ENCODE data around the gene PPP3R1. TPM values are rescaled to one million over a fixed set of nuclear protein-coding genes. Genes with fewer than 3 reads are reported as not detected.

Gene PPP3R1
- total RNA-seq, result 102 TPM

DNA sequence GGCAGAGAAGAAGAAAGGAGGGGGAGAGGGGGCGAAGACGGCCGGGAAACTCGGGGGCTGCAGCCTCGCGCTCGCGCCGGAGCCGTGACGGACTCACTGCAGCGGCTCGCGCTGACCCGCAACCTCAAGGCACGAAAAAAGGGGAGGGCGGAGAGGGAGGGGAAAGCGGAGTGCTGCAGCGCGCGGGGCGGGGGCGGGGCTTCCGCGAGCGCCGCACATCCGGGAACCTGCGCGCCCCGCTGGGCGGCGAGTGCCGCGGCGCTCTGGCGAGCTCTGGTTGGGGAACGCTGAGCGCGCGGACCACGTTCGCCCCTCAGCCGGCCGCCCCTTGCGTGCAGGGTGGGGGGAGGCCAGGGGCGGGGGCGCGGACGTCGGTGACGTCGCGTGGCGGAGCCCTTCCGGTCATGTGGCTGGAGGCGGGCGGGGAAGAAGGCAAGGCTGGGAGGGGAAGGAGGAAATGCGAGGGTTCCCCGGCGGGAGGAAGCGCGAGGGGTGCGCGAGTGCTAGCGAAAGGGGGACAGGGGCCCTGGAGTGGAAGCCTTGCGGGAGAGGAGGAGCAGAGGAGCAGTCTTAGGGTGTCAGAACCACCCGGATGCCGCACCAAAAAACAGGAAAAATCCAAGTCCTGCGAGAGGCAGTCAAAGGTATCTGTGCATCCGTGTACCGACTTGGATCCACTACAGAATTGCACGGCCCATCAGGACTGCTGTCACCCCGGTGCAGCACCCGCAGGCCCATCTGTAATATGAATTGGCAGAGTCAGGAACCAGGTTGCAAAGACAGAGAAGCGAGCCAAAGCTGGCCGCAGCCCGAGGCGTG is at the start of gene PPP3R1:
TSS of gene PPP3R1 (minus strand) at position 133 of the 819 bp plus-strand sequence. CDS start 405 bp downstream, outside the sequence.

DNA sequence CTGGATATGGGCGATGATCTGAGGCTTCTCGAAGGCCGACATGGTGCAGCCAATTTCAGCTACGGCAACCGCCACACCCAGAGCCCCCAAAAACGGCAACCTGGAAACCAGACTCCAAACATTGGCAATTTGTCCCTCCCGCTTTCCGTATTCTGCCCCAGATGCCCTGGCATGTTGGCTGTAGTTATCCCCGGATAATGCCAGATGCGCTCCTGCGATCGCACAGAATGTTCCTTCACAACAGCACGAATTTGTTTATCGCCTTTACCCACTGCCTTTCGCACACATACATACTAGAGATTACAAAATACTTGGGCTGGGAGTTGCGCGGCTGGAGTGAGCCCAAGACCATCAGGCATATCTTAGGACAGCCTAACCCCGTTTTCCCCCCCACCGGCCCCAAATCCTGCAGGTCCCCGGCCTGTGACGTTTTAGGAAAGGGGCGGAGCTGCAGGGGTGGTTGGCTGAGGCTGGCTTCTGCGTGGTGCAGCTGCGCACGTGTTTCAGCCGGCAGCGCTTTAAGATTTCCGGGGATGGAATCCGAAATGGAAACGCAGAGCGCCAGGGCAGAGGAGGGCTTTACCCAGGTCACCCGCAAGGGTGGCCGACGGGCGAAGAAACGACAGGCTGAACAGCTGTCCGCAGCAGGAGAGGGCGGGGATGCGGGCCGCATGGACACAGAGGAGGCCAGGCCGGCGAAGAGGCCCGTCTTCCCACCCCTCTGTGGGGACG is 94.8 kb downstream of the PPP3R1 start, which contains the start of gene PNO1:
TSS of gene PNO1 (plus strand) at position 487 of the 732 bp plus-strand sequence. CDS start at position 534, 47 bp downstream.

Other genes starting within 250 kb of the PPP3R1 start
- 32.5 TPM for gene C1D, start 189.5 kb downstream of the PPP3R1 start, total RNA-seq
- 13.4 TPM for gene PNO1, start 94.6 kb downstream of the PPP3R1 start, total RNA-seq
- gene CNRIP1, start 67.4 kb upstream of the PPP3R1 start, total RNA-seq, result 80.5 TPM
- gene PLEK, start 112.8 kb upstream of the PPP3R1 start, total RNA-seq, result 3.7 TPM
- gene FBXO48, start 214.8 kb upstream of the PPP3R1 start, total RNA-seq, result 1.4 TPM
- 17.8 TPM for gene APLF, start 215.1 kb upstream of the PPP3R1 start, total RNA-seq

Measured in diencephalon (tissue), 1 donor.